OCI-LY1 (cell line): ENCODE measurements around the gene TMEM207.

Experiments used
- H2AFZ ChIP-seq: fragments of 200-600 bp; sonication (generic), shearing (Covaris generic); 2 replicates; pipeline ENCODE4 v1.6.0; 2014; ENCODE audit warnings: antibody characterized with exemption, mild to moderate bottlenecking, low read length
- H3F3A ChIP-seq: fragments of 200-600 bp; sonication (generic), shearing (Covaris generic); 2 replicates; pipeline ENCODE4 v1.6.0; 2014; ENCODE audit warnings: mild to moderate bottlenecking, antibody characterized with exemption, low read length, moderate library complexity; ENCODE audit not compliant: insufficient read depth
- H3K27ac ChIP-seq: fragments of 200-600 bp; sonication (generic); 2 replicates; pipeline ENCODE4 v1.5.1; 2014; ENCODE audit warnings: low read length, mixed run types, mild to moderate bottlenecking, low read depth; ENCODE audit not compliant: poor library complexity, severe bottlenecking
- H3K27me3 ChIP-seq: fragments of 200-600 bp; sonication (generic); 2 replicates; pipeline ENCODE4 v1.6.0; 2014; ENCODE audit warnings: antibody characterized with exemption, mild to moderate bottlenecking, low read length, moderate library complexity; ENCODE audit not compliant: insufficient read depth
- H3K36me3 ChIP-seq: fragments of 200-600 bp; sonication (generic); 2 replicates; pipeline ENCODE4 v1.6.1; 2014; ENCODE audit warnings: mild to moderate bottlenecking, antibody characterized with exemption, low read length, moderate library complexity, mixed read lengths; ENCODE audit not compliant: insufficient read depth
- H3K4me1 ChIP-seq: fragments of 200-600 bp; sonication (generic); 2 replicates; pipeline ENCODE4 v1.5.1; 2014; ENCODE audit warnings: mild to moderate bottlenecking, low read length, moderate library complexity; ENCODE audit not compliant: insufficient read depth, severe bottlenecking
- H3K4me2 ChIP-seq: fragments of 200-600 bp; sonication (generic), shearing (Covaris generic); 2 replicates; pipeline ENCODE4 v1.6.1; 2014; ENCODE audit warnings: low read length
- H3K4me3 ChIP-seq: fragments of 200-600 bp; sonication (generic); 2 replicates; pipeline ENCODE4 v1.5.1; 2014; ENCODE audit warnings: low read length, low read depth, mild to moderate bottlenecking, mixed read lengths; ENCODE audit not compliant: poor library complexity, severe bottlenecking
- H3K79me2 ChIP-seq: fragments of 200-600 bp; shearing (Covaris generic); 2 replicates; pipeline ENCODE4 v1.6.1; 2016; ENCODE audit warnings: mixed run types, low read length, mixed read lengths; ENCODE audit not compliant: insufficient read depth
- H3K9ac ChIP-seq: fragments of 200-600 bp; sonication (generic), shearing (Covaris generic); 2 replicates; pipeline ENCODE4 v1.6.1; 2014; ENCODE audit warnings: mild to moderate bottlenecking, low read length, mixed read lengths
- H3K9me2 ChIP-seq: fragments of 200-600 bp; sonication (generic), shearing (Covaris generic); 2 replicates; pipeline ENCODE4 v1.6.1; 2014; ENCODE audit warnings: low read depth, mild to moderate bottlenecking, low read length, mixed read lengths
- H3K9me3 ChIP-seq: fragments of 200-600 bp; shearing (Covaris generic); 2 replicates; pipeline ENCODE4 v1.6.1; 2014; ENCODE audit warnings: low read length, mixed read lengths
- H4K20me1 ChIP-seq: fragments of 200-600 bp; sonication (generic), shearing (Covaris generic); 2 replicates; pipeline ENCODE4 v1.6.0; 2016; ENCODE audit warnings: mild to moderate bottlenecking, low read length; ENCODE audit not compliant: insufficient read depth
- EZH2 ChIP-seq: fragments of 200-600 bp; sonication (generic), shearing (Covaris generic); IDR thresholded peaks from 2 replicates; pipeline ENCODE4 v1.8.0; 2017; ENCODE audit warnings: borderline replicate concordance, mixed run types, mild to moderate bottlenecking, antibody characterized with exemption, low read length, moderate library complexity, mixed read lengths
- TF ChIP-seq, protein P1 (sequence below): fragments of 200-600 bp; sonication (generic), shearing (Covaris generic); IDR thresholded peaks from 2 replicates; pipeline ENCODE4 v1.5.1; 2017; ENCODE audit warnings: mild to moderate bottlenecking, antibody characterized with exemption, low read length, moderate library complexity, mixed read lengths

The TMEM207 gene

GRCh38 chr3:190382082-190382481 lies 67.6 kb downstream of the TMEM207 start:
- Histone ChIP-seq H3K79me2 (no peaks in the 10 kb centered on the region), H3K4me1 (no peaks in the 10 kb centered on the region), H3K36me3 (no peaks in the 10 kb centered on the region), H3K9me2 (no peaks in the 10 kb centered on the region), H3K27me3 (no peaks in the 10 kb centered on the region), H3K9me3 (no peaks in the 10 kb centered on the region), H2AFZ (no peak overlapping the region), H4K20me1 (no peaks in the 10 kb centered on the region), H3K27ac (no peak overlapping the region), H3K9ac (no peak overlapping the region), H3K4me2 (no peak overlapping the region), H3F3A (no peaks in the 10 kb centered on the region), H3K4me3 (no peak overlapping the region)
- TF ChIP-seq, protein P1, sequence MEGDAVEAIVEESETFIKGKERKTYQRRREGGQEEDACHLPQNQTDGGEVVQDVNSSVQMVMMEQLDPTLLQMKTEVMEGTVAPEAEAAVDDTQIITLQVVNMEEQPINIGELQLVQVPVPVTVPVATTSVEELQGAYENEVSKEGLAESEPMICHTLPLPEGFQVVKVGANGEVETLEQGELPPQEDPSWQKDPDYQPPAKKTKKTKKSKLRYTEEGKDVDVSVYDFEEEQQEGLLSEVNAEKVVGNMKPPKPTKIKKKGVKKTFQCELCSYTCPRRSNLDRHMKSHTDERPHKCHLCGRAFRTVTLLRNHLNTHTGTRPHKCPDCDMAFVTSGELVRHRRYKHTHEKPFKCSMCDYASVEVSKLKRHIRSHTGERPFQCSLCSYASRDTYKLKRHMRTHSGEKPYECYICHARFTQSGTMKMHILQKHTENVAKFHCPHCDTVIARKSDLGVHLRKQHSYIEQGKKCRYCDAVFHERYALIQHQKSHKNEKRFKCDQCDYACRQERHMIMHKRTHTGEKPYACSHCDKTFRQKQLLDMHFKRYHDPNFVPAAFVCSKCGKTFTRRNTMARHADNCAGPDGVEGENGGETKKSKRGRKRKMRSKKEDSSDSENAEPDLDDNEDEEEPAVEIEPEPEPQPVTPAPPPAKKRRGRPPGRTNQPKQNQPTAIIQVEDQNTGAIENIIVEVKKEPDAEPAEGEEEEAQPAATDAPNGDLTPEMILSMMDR = no peak
- no peak for TF ChIP-seq EZH2

DNA sequence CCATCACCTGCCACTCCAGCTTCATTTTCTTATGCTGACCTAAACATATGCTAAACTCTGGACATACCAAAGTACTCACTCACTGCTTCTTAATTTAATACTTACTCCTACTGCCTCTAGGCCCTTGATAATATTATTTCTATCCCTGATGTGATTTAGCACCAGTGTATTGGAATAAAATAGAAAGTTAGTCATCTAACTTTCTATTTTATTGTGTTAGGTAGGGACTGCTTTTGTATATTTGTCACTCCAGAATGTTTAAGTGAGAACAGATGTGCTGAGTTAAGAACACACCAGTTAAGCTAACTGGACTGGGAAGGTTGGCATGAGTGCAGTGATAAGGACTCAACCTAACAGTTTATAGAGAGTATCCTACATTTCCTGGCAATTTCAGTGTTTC lies 68.3 kb downstream of the TMEM207 start:
- Histone ChIP-seq H3K79me2 (no peaks in the 10 kb centered on the region), H3K27me3 (no peaks in the 10 kb centered on the region), H3K36me3 (no peaks in the 10 kb centered on the region), H3K4me2 (no peak overlapping the region), H3K9me3 (no peaks in the 10 kb centered on the region), H3F3A (no peaks in the 10 kb centered on the region), H3K9ac (no peak overlapping the region), H2AFZ (no peak overlapping the region), H3K4me3 (no peak overlapping the region), H3K4me1 (no peaks in the 10 kb centered on the region), H3K9me2 (no peaks in the 10 kb centered on the region), H4K20me1 (no peaks in the 10 kb centered on the region), H3K27ac (no peak overlapping the region)
- TF ChIP-seq, protein P1 = no peak
- TF ChIP-seq EZH2 = no peak

DNA sequence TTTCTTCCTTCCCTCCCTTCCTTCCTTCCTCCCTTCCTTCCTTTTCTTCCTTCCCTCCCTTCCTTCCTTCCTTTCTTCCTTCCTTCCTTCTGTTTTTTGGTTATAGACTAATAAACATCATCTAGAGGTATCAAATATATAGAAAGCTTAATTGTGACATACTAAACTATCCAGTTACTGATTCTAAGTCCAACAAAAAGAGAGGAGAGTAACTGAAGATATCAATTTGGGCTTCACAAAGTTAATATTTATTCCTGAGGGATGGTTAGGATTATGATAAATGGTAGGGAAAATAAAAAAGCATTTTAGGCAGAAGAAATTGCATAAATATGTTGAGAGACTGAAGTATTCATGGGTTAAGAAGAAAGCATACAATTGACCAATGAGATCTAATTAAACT lies 69.5 kb downstream of the TMEM207 start:
- H3K79me2 ChIP-seq = no peaks in the 10 kb centered on the region
- no peaks in the 10 kb centered on the region for H4K20me1 ChIP-seq
- H3K4me3 ChIP-seq = no peak overlapping the region
- no peaks in the 10 kb centered on the region for H3K9me2 ChIP-seq
- no peaks in the 10 kb centered on the region for H3K9me3 ChIP-seq
- H2AFZ ChIP-seq = no peak overlapping the region
- H3K4me2 ChIP-seq = no peak overlapping the region
- no peak overlapping the region for H3K9ac ChIP-seq
- H3K27me3 ChIP-seq = no peaks in the 10 kb centered on the region
- no peak overlapping the region for H3K27ac ChIP-seq
- H3K36me3 ChIP-seq = no peaks in the 10 kb centered on the region
- H3K4me1 ChIP-seq = no peaks in the 10 kb centered on the region
- H3F3A ChIP-seq = no peaks in the 10 kb centered on the region
- TF ChIP-seq, protein P1 = no peak
- TF ChIP-seq EZH2 = no peak
